OCI-LY3 (cell line): ENCODE measurements around the gene ETFB.

Experiments
- H2AFZ ChIP-seq: fragments of 200-600, 300-600 bp; shearing (Covaris generic); 2 replicates; pipeline ENCODE4 v1.6.0; 2014; ENCODE audit warnings: antibody characterized with exemption, low read depth, low read length
- H3K27ac ChIP-seq: fragments of 200-600, 300-600 bp; sonication (generic); 2 replicates; pipeline ENCODE4 v1.5.1; 2014; ENCODE audit warnings: mild to moderate bottlenecking, low read length, moderate library complexity, mixed read lengths
- H3K27me3 ChIP-seq: fragments of 200-600, 300-600 bp; sonication (generic); 2 replicates; pipeline ENCODE4 v1.6.1; 2014; ENCODE audit warnings: low read depth, low read length, mixed read lengths
- H3K36me3 ChIP-seq: fragments of 200-600, 300-600 bp; sonication (generic); replicated peaks from 2 replicates; pipeline ENCODE3; 2014; ENCODE audit warnings: low read depth, low read length, mixed read lengths
- H3K4me1 ChIP-seq: fragments of 300-600, 200-600 bp; sonication (generic); 2 replicates; pipeline ENCODE4 v1.6.1; 2014; ENCODE audit warnings: low read length, mixed read lengths
- H3K4me2 ChIP-seq: fragments of 200-600, 300-600 bp; sonication (generic); 2 replicates; pipeline ENCODE4 v1.6.1; 2014; ENCODE audit warnings: low read length, mixed read lengths
- H3K4me3 ChIP-seq: fragments of 300-600, 200-600 bp; sonication (generic); 2 replicates; pipeline ENCODE4 v1.5.1; 2014; ENCODE audit warnings: antibody characterized with exemption, mild to moderate bottlenecking, low read length, moderate library complexity
- H3K79me2 ChIP-seq: fragments of 300-600, 200-600 bp; shearing (Covaris generic); 2 replicates; pipeline ENCODE4 v1.6.1; 2014; ENCODE audit warnings: mild to moderate bottlenecking, low read length, mixed read lengths
- H3K9ac ChIP-seq: fragments of 300-600, 200-600 bp; shearing (Covaris generic); 2 replicates; pipeline ENCODE4 v1.6.0; 2014; ENCODE audit warnings: mild to moderate bottlenecking, low read length, moderate library complexity
- H3K9me3 ChIP-seq: fragments of 200-600, 300-600 bp; shearing (Covaris generic); 2 replicates; pipeline ENCODE4 v1.6.1; 2014; ENCODE audit warnings: low read length, mixed read lengths; ENCODE audit not compliant: insufficient read depth
- H4K20me1 ChIP-seq: fragments of 200-600, 300-600 bp; sonication (generic); 2 replicates; pipeline ENCODE4 v1.6.1; 2016; ENCODE audit warnings: low read length, mixed read lengths; ENCODE audit not compliant: insufficient read depth
- CTCF ChIP-seq: fragments of 200-600, 300-600 bp; sonication (generic); IDR thresholded peaks from 2 replicates; pipeline ENCODE4 v1.5.1; 2014; ENCODE audit warnings: antibody characterized with exemption, low read length, low read depth
- EZH2phosphoT487 ChIP-seq: fragments of 200-600 bp; shearing (Covaris generic); IDR thresholded peaks from 2 replicates; pipeline ENCODE4 v1.6.1; 2018; ENCODE audit warnings: antibody characterized with exemption, mixed run types, low read depth

ETFB gene

GRCh38 chr19:51367565-51368365 lies 1.6 kb upstream of the ETFB start:
- Histone ChIP-seq H4K20me1 (no peaks in the 10 kb centered on the region), H3K36me3 (no peaks in the 10 kb centered on the region), H3K4me3 (peak overlapping the region; percentile 95), H3K9ac (peak overlapping the region; percentile 96), H3K4me2 (peak overlapping the region; percentile 91), H3K4me1 (peaks cover 12% of the 10 kb centered on the region), H3K27ac (peak overlapping the region; percentile 83), H3K9me3 (no peaks in the 10 kb centered on the region), H3K79me2 (peaks cover 19% of the 10 kb centered on the region), H3K27me3 (no peaks in the 10 kb centered on the region), H2AFZ (peak overlapping the region; percentile 65)
- TF ChIP-seq CTCF (no peak), EZH2phosphoT487 (no peak)

- Histone ChIP-seq H4K20me1 (no peaks in the 10 kb centered on the region), H3K4me1 (peaks cover 12% of the 10 kb centered on the region), H3K4me2 (peak overlapping the region; percentile 84), H3K4me3 (peak overlapping the region; percentile 95), H2AFZ (peak overlapping the region; percentile 29; the same call in 1 of the 2 replicates), H3K9me3 (no peaks in the 10 kb centered on the region), H3K36me3 (no peaks in the 10 kb centered on the region), H3K9ac (peak overlapping the region; percentile 96), H3K27ac (peak overlapping the region; percentile 83), H3K27me3 (no peaks in the 10 kb centered on the region), H3K79me2 (peaks cover 19% of the 10 kb centered on the region)
- no peak for TF ChIP-seq EZH2phosphoT487
- no peak for TF ChIP-seq CTCF
These were observed 1.0 kb upstream of the ETFB start for GRCh38 chr19:51367255-51367564.

- no peaks in the 10 kb centered on the region for H3K27me3 ChIP-seq
- H3K4me1 ChIP-seq = peaks cover 12% of the 10 kb centered on the region
- H3K9me3 ChIP-seq = no peaks in the 10 kb centered on the region
- peak overlapping the region; percentile 29; the same call in 1 of the 2 replicates for H2AFZ ChIP-seq
- peak overlapping the region; percentile 95 for H3K4me3 ChIP-seq
- no peaks in the 10 kb centered on the region for H4K20me1 ChIP-seq
- TF ChIP-seq EZH2phosphoT487 = no peak
- TF ChIP-seq CTCF = no peak
- H3K27ac ChIP-seq = peak overlapping the region; percentile 83
- peaks cover 19% of the 10 kb centered on the region for H3K79me2 ChIP-seq
- H3K9ac ChIP-seq = peak overlapping the region; percentile 96
- peak overlapping the region; percentile 94 for H3K4me2 ChIP-seq
- no peaks in the 10 kb centered on the region for H3K36me3 ChIP-seq
These were observed 434 bp upstream of the ETFB start for GRCh38 chr19:51366389-51367254.
